Thyroid gland (tissue), 4 donors: ENCODE measurements around the gene ARL15. TPM values are rescaled to one million over a fixed set of nuclear protein-coding genes. Genes with fewer than 3 reads are reported as not detected.

Source experiments
- DNase-seq, 2 donors: peaks; one replicate each; pipeline ENCODE4 v3.0.0-alpha.2; 2019
- H3K27ac ChIP-seq, 3 donors: fragments of 200-600 bp; sonication (generic); 1 replicate in 2 of 3; 2 replicates in 1 of 3; pipeline ENCODE4 v1.5.1; 2016 to 2019; ENCODE audit warnings: mild to moderate bottlenecking in 1 of 3, moderate library complexity in 1 of 3
- H3K27me3 ChIP-seq: fragments of 200-600 bp; sonication (generic); one replicate; pipeline ENCODE4 v1.5.1; 2019
- H3K36me3 ChIP-seq, 2 donors: fragments of 200-600 bp; sonication (generic); one replicate each; pipeline ENCODE4 v1.5.1; 2016 to 2019
- H3K4me1 ChIP-seq, 2 donors: fragments of 200-600 bp; sonication (generic); one replicate each; pipeline ENCODE4 v1.5.1; 2017 to 2019
- H3K4me3 ChIP-seq, 3 donors: fragments of 200-600 bp; sonication (generic); replicated peaks in 1 of 3; 1 replicate in 2 of 3; 2 replicates in 1 of 3; pipeline ENCODE4 v1.5.1; 2016; ENCODE audit warnings: mild to moderate bottlenecking in 1 of 3
- H3K9me3 ChIP-seq: fragments of 200-600 bp; sonication (generic); one replicate; pipeline ENCODE4 v1.5.1; 2017
- POLR2A ChIP-seq, 2 donors: fragments of 450-650 bp; IDR thresholded peaks; one replicate each; pipeline ENCODE4 v1.6.1; 2017; ENCODE audit warnings: antibody characterized with exemption in 2 of 2, mild to moderate bottlenecking in 2 of 2, moderate library complexity in 1 of 2
- WGBS, 2 donors: methylation state at CpG; one replicate each; pipeline ENCODE4 v1.1.5; 2017; 5-methylcytosine and 5-hydroxymethylcytosine counted together
- intact Hi-C: fragments of 100-400 bp; cut with DNase I; formaldehyde crosslinking; loops from one replicate; pipeline ENCODE4 v1.15.1; 2023
- total RNA-seq, 4 donors: library from RNA; depleted of rRNA; stranded (reverse); fragments of >200 nt; gene quantifications; one replicate each; pipeline ENCODE4 v1.2.3, GENCODE V29; 2016
- TF ChIP-seq, protein P1 (sequence below), 6 experiments: fragments of 200-600 bp in 3 of 6; fragments of 450-650 bp in 3 of 6; sonication (generic) in 3 of 6; IDR thresholded peaks; one replicate each; pipeline ENCODE4 v1.5.1; 2016 to 2019; ENCODE audit warnings: antibody characterized with exemption in 6 of 6, mild to moderate bottlenecking in 2 of 6, inconsistent platforms in 1 of 6, moderate library complexity in 1 of 6

The ARL15 gene
- total RNA-seq, 4 donors from 2014 or later = 23.2 to 39.0 (median 29.5) TPM

GRCh38 chr5:53878015-53878414, 432.4 kb downstream of the ARL15 start:
- Histone ChIP-seq H3K36me3 (no peaks in the 10 kb centered on the region), H3K27ac (no peak overlapping the region), H3K27me3 (no peaks in the 10 kb centered on the region), H3K4me1 (no peaks in the 10 kb centered on the region), H3K9me3 (no peaks in the 10 kb centered on the region), H3K4me3 (no peak overlapping the region)
- intact Hi-C loops = no loop called here
- DNase-seq = no peak
- TF ChIP-seq POLR2A (IDR thresholded peaks at IDR 0.05) = no peak
- TF ChIP-seq, protein P1, sequence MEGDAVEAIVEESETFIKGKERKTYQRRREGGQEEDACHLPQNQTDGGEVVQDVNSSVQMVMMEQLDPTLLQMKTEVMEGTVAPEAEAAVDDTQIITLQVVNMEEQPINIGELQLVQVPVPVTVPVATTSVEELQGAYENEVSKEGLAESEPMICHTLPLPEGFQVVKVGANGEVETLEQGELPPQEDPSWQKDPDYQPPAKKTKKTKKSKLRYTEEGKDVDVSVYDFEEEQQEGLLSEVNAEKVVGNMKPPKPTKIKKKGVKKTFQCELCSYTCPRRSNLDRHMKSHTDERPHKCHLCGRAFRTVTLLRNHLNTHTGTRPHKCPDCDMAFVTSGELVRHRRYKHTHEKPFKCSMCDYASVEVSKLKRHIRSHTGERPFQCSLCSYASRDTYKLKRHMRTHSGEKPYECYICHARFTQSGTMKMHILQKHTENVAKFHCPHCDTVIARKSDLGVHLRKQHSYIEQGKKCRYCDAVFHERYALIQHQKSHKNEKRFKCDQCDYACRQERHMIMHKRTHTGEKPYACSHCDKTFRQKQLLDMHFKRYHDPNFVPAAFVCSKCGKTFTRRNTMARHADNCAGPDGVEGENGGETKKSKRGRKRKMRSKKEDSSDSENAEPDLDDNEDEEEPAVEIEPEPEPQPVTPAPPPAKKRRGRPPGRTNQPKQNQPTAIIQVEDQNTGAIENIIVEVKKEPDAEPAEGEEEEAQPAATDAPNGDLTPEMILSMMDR (IDR thresholded peaks at IDR 0.05) = no peak
- 90 to 94% methylated on average over 2 of the region's 2 CpGs for WGBS, 2 donors

GRCh38 chr5:53877243-53877642, 433.1 kb downstream of the ARL15 start:
- Histone ChIP-seq H3K27ac (no peak overlapping the region), H3K9me3 (no peaks in the 10 kb centered on the region), H3K4me3 (no peak overlapping the region), H3K4me1 (no peaks in the 10 kb centered on the region), H3K27me3 (no peaks in the 10 kb centered on the region), H3K36me3 (no peaks in the 10 kb centered on the region)
- no peak for DNase-seq
- WGBS, 2 donors = 71 to 72% methylated on average over 2 of the region's 2 CpGs
- intact Hi-C loops = no loop called here
- TF ChIP-seq, protein P1 (IDR thresholded peaks at IDR 0.05) = no peak
- TF ChIP-seq POLR2A (IDR thresholded peaks at IDR 0.05) = no peak

DNA sequence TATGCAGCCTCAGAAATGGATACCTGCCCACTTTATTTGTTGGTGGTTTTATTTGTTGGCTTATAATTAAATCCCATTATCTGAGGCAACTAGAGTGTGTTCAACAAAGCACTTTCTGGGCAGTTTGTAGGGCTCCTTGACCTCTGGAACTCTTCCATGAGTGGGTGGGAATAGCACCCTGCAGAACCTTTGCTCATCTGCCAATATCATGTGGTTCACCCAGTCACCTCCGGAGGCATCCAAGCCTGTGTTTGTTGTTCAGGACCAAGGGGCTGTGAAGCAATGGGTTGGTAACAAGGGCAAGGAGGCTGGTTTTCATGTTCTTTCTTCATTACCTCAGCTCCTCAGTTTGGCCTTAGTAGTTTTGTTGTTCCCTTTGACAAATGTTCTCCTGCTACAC, 436.0 kb downstream of the ARL15 start:
- TF ChIP-seq, protein P1 (IDR thresholded peaks at IDR 0.05) = no peak
- TF ChIP-seq POLR2A (IDR thresholded peaks at IDR 0.05) = no peak
- H3K27ac ChIP-seq = no peak overlapping the region
- intact Hi-C loops = no loop called here
- no peaks in the 10 kb centered on the region for H3K27me3 ChIP-seq
- H3K4me3 ChIP-seq = no peak overlapping the region
- H3K9me3 ChIP-seq = no peaks in the 10 kb centered on the region
- no peaks in the 10 kb centered on the region for H3K36me3 ChIP-seq
- H3K4me1 ChIP-seq = no peaks in the 10 kb centered on the region
- 82 to 100% methylated on average over 1 of the region's 1 CpG for WGBS, 2 donors
- no peak for DNase-seq

DNA sequence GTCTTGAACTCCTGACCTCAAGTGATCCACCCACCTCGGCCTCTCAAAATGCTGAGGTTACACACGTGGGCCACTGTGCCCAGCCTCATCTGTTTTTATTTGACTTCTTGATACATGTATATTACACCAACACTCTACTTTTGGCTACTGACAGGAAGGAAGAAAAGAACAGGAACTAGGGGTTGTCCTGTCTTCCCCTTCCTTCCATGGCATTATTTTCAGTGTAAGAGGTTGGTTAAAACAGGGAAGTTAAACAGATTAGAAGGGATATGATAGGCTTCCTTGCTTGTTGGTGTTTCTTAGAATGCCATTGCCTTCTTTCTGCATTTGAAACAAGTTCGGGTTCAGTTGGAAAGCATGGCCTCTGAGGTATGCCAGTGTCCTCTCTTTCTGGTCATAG, 437.1 kb downstream of the ARL15 start:
- intact Hi-C loops = no loop called here
- no peak for TF ChIP-seq POLR2A (IDR thresholded peaks at IDR 0.05)
- TF ChIP-seq, protein P1 (IDR thresholded peaks at IDR 0.05) = no peak
- Histone ChIP-seq H3K4me1 (no peaks in the 10 kb centered on the region), H3K36me3 (no peaks in the 10 kb centered on the region), H3K9me3 (no peaks in the 10 kb centered on the region), H3K27ac (no peak overlapping the region), H3K4me3 (no peak overlapping the region), H3K27me3 (no peaks in the 10 kb centered on the region)
- DNase-seq = no peak
- WGBS, 2 donors = 79 to 85% methylated on average over 3 of the region's 3 CpGs

- intact Hi-C loops = no loop called here
- H3K36me3 ChIP-seq = no peaks in the 10 kb centered on the region
- no peaks in the 10 kb centered on the region for H3K4me1 ChIP-seq
- H3K27ac ChIP-seq = no peak overlapping the region
- no peak for DNase-seq
- H3K9me3 ChIP-seq = no peaks in the 10 kb centered on the region
- WGBS, 2 donors = 88 to 93% methylated on average over 2 of the region's 2 CpGs
- H3K27me3 ChIP-seq = no peaks in the 10 kb centered on the region
- TF ChIP-seq, protein P1 (IDR thresholded peaks at IDR 0.05) = no peak
- TF ChIP-seq POLR2A (IDR thresholded peaks at IDR 0.05) = no peak
- H3K4me3 ChIP-seq = no peak overlapping the region
These were observed 438.6 kb downstream of the ARL15 start for GRCh38 chr5:53871775-53872174.
